ENCODE results near the gene TBC1D1.

- TF ChIP-seq CTCF (conservative IDR thresholded peaks at IDR 0.05; ENCODE audit: low read depth, low read length) (no peak), EZH2phosphoT487 (IDR thresholded peaks at IDR 0.05; ENCODE audit: borderline replicate concordance, low read length) (no peak), EZH2 (IDR thresholded peaks at IDR 0.05; ENCODE audit: low read length, unreplicated experiment) (no peak)
These were observed 23.8 kb upstream of the TBC1D1 start for GRCh38 chr4:37867102-37867501.

Measured in PC-3 (cell line).